K562 (cell line): Measurements from ENCODE around the gene PLS1. TPM values are rescaled to one million over a fixed set of nuclear protein-coding genes. Genes with fewer than 3 reads are reported as not detected.

Source experiments
- ARID1B ChIP-seq: fragments of 450-650 bp; IDR thresholded peaks from 2 replicates; pipeline ENCODE4 v1.6.1; 2016; ENCODE audit warnings: antibody characterized with exemption, mild to moderate bottlenecking, inconsistent platforms
- ARID3B ChIP-seq: fragments of 250-450 bp; sonication (Bioruptor Pico); IDR thresholded peaks from 2 replicates; pipeline ENCODE4 v1.4.0; 2020; ENCODE audit warnings: borderline replicate concordance
- ATF3 ChIP-seq, 2 experiments: fragments of 450-650 bp in 1 of 2; sonication (generic) in 1 of 2; formaldehyde crosslinking in 1 of 2; IDR thresholded peaks in 1 of 2; conservative IDR thresholded peaks in 1 of 2; 2 replicates each; pipeline versions ENCODE4 v1.6.1 to v1.8.1; 2016 to 2023; ENCODE audit warnings: mild to moderate bottlenecking in 2 of 2, moderate library complexity in 2 of 2, inconsistent platforms in 1 of 2, missing genetic modification reagents in 1 of 2
- DPF2 ChIP-seq: fragments of 450-650 bp; IDR thresholded peaks from 2 replicates; pipeline ENCODE4 v1.6.1; 2016
- FOSL1 ChIP-seq: fragments of 200-800 bp; sonication (Bioruptor generic); conservative IDR thresholded peaks from 2 replicates; pipeline ENCODE4 v1.6.1; 2016; ENCODE audit warnings: missing genetic modification characterization, missing compliant biosample characterization
- ILK ChIP-seq: fragments of 450-650 bp; IDR thresholded peaks from 2 replicates; pipeline ENCODE4 v1.6.1; 2016; ENCODE audit warnings: missing genetic modification characterization, low read depth, mild to moderate bottlenecking, missing compliant biosample characterization, moderate library complexity, borderline replicate concordance
- MEF2D ChIP-seq: conservative IDR thresholded peaks from 2 replicates; pipeline ENCODE4 v1.6.1; 2016; ENCODE audit warnings: low read depth, missing genetic modification characterization, missing compliant biosample characterization
- MLX ChIP-seq, 2 experiments: fragments of 450-650 bp in 1 of 2; sonication (generic) in 1 of 2; formaldehyde crosslinking; conservative IDR thresholded peaks; 2 replicates each; pipeline versions ENCODE4 v1.4.0 to v1.8.1; 2020 to 2022; ENCODE audit warnings: mild to moderate bottlenecking in 1 of 2, missing genetic modification reagents in 1 of 2
- NELFE ChIP-seq: IDR thresholded peaks from 2 replicates; pipeline ENCODE4 v1.6.1; 2011; ENCODE audit warnings: mild to moderate bottlenecking; ENCODE audit not compliant: insufficient read depth, insufficient read length
- RAD21 ChIP-seq, 2 experiments: fragments of 250-450 bp in 1 of 2; fragments of 450-650 bp in 1 of 2; sonication (Bioruptor Pico) in 1 of 2; formaldehyde crosslinking in 1 of 2; IDR thresholded peaks in 1 of 2; conservative IDR thresholded peaks in 1 of 2; 2 replicates each; pipeline versions ENCODE4 v1.4.0 to v1.8.0; 2020 to 2022; ENCODE audit warnings: mild to moderate bottlenecking in 2 of 2, moderate library complexity in 1 of 2
- RUNX1 ChIP-seq: sonication (generic); IDR thresholded peaks from 2 replicates; pipeline ENCODE4 v1.6.1; 2016; ENCODE audit warnings: antibody characterized with exemption, low read depth
- SMAD1 ChIP-seq: fragments of 150-350 bp; IDR thresholded peaks from 2 replicates; pipeline ENCODE4 v1.6.1; 2014; ENCODE audit warnings: low read length, low read depth; ENCODE audit not compliant: partially characterized antibody
- SMARCA4 ChIP-seq: fragments of 450-650 bp; IDR thresholded peaks from 2 replicates; pipeline ENCODE4 v1.6.1; 2016
- TARDBP ChIP-seq: fragments of 450-650 bp; IDR thresholded peaks from 2 replicates; pipeline ENCODE4 v1.6.1; 2016
- TEAD4 ChIP-seq, 2 experiments: sonication (generic) in 1 of 2; formaldehyde crosslinking in 1 of 2; IDR thresholded peaks; 2 replicates each; pipeline versions ENCODE4 v1.6.1 to v1.8.0; 2012 to 2022; ENCODE audit warnings: borderline replicate concordance in 1 of 2, inconsistent platforms in 1 of 2, low read length in 1 of 2, mild to moderate bottlenecking in 1 of 2, missing genetic modification reagents in 1 of 2
- ZNF766 ChIP-seq: fragments of 200-800 bp; sonication (Bioruptor generic); conservative IDR thresholded peaks from 2 replicates; pipeline ENCODE4 v1.6.1; 2016; ENCODE audit warnings: missing genetic modification characterization, missing compliant biosample characterization
- polyA plus RNA-seq, 8 experiments: library from polyadenylated mRNA; depleted of rRNA in 4 of 8; stranded (reverse) in 5 of 8; unstranded in 3 of 8; fragments of >200 nt; fragmentation: Nextera tagmentation in 2 of 8; fragmentation: Illumina TruSeq in 1 of 8; extraction: Ambion mirVana in 2 of 8; extraction: Trizol in 1 of 8; gene quantifications; 2 replicates each; pipeline versions ENCODE4 v1.2.1 to v1.2.3, GENCODE V29; 2011 to 2014; ENCODE audit warnings: inconsistent platforms in 1 of 8, missing spikeins in 1 of 8
- total RNA-seq, 7 experiments: library from RNA; depleted of rRNA in 6 of 7; stranded (reverse); fragments of >200 nt in 6 of 7; fragmentation: Illumina TruSeq in 2 of 7; extraction: Trizol in 2 of 7; gene quantifications; 2 replicates each; pipeline versions ENCODE4 v1.2.1 to v1.2.3, GENCODE V29; 2011 to 2021; ENCODE audit warnings: low replicate concordance in 1 of 7
- TF ChIP-seq, protein P1 (sequence below): fragments of 150-350 bp; conservative IDR thresholded peaks from 2 replicates; pipeline ENCODE4 v1.6.1; 2014; ENCODE audit warnings: low read length
- TF ChIP-seq, protein P2 (sequence below): fragments of 450-650 bp; IDR thresholded peaks from 2 replicates; pipeline ENCODE4 v1.7.1; 2018; ENCODE audit warnings: mild to moderate bottlenecking, low read depth; ENCODE audit not compliant: partially characterized antibody

The PLS1 gene
- total and polyA plus RNA-seq, 9 of the 15 experiments (the other 6 are each of a cell fraction or from before 2014, with no cell fraction given) = 6.1 to 21.3 (median 13.0) TPM

GRCh38 chr3:142636664-142637063 is 40.5 kb downstream of the PLS1 start (continued):
- TF ChIP-seq ARID1B (peak; percentile 55), TARDBP (no peak), MEF2D (tag) (peak; percentile 74), SMAD1 (no peak), ILK (tag) (no peak), DPF2 (0 out of 2 replicates have a peak, but pooled peaks have one; percentile 26), RAD21 (CRISPR knock-in tag; conservative IDR thresholded peaks at IDR 0.05 in 1 of 2, IDR thresholded peaks at IDR 0.05 in 1 of 2) (no peak), TEAD4 (IDR thresholded peaks at IDR 0.05; ENCODE audit: low read length) (no peak), TEAD4 (CRISPR knock-in tag; IDR thresholded peaks at IDR 0.05; ENCODE audit: borderline replicate concordance) (no peak), MLX (CRISPR knock-in tag; conservative IDR thresholded peaks at IDR 0.05) (no peak), RUNX1 (no peak), ARID3B (CRISPR knock-in tag) (no peak), SMARCA4 (peak; percentile 60; the same call in 1 of the 2 replicates), ZNF766 (CRISPR knock-in tag) (no peak), NELFE (no peak), ATF3 (IDR thresholded peaks at IDR 0.05) (peak; percentile 47; the same call in 1 of the 2 replicates), ATF3 (CRISPR knock-in tag; conservative IDR thresholded peaks at IDR 0.05) (no peak), FOSL1 (tag) (peak; percentile 89)
- TF ChIP-seq, protein P1, sequence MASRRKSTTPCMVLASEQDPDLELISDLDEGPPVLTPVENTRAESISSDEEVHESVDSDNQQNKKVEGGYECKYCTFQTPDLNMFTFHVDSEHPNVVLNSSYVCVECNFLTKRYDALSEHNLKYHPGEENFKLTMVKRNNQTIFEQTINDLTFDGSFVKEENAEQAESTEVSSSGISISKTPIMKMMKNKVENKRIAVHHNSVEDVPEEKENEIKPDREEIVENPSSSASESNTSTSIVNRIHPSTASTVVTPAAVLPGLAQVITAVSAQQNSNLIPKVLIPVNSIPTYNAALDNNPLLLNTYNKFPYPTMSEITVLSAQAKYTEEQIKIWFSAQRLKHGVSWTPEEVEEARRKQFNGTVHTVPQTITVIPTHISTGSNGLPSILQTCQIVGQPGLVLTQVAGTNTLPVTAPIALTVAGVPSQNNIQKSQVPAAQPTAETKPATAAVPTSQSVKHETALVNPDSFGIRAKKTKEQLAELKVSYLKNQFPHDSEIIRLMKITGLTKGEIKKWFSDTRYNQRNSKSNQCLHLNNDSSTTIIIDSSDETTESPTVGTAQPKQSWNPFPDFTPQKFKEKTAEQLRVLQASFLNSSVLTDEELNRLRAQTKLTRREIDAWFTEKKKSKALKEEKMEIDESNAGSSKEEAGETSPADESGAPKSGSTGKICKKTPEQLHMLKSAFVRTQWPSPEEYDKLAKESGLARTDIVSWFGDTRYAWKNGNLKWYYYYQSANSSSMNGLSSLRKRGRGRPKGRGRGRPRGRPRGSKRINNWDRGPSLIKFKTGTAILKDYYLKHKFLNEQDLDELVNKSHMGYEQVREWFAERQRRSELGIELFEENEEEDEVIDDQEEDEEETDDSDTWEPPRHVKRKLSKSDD = no peak
- TF ChIP-seq, protein P2, sequence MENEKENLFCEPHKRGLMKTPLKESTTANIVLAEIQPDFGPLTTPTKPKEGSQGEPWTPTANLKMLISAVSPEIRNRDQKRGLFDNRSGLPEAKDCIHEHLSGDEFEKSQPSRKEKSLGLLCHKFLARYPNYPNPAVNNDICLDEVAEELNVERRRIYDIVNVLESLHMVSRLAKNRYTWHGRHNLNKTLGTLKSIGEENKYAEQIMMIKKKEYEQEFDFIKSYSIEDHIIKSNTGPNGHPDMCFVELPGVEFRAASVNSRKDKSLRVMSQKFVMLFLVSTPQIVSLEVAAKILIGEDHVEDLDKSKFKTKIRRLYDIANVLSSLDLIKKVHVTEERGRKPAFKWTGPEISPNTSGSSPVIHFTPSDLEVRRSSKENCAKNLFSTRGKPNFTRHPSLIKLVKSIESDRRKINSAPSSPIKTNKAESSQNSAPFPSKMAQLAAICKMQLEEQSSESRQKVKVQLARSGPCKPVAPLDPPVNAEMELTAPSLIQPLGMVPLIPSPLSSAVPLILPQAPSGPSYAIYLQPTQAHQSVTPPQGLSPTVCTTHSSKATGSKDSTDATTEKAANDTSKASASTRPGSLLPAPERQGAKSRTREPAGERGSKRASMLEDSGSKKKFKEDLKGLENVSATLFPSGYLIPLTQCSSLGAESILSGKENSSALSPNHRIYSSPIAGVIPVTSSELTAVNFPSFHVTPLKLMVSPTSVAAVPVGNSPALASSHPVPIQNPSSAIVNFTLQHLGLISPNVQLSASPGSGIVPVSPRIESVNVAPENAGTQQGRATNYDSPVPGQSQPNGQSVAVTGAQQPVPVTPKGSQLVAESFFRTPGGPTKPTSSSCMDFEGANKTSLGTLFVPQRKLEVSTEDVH = no peak
